HPDE6-E6E7 (cell line): ENCODE results near the gene SLC25A25.
"Not testable (repeated sequence)": the region's sequence is repeated elsewhere in the genome, so short reads cannot be mapped to it uniquely, and the experiment has no call there.

Experiments used
- DNase-seq: peaks from one replicate; pipeline ENCODE4 v3.0.0; 2011; ENCODE audit warnings: missing footprints; ENCODE audit errors: extremely low spot score

The SLC25A25 gene

DNA sequence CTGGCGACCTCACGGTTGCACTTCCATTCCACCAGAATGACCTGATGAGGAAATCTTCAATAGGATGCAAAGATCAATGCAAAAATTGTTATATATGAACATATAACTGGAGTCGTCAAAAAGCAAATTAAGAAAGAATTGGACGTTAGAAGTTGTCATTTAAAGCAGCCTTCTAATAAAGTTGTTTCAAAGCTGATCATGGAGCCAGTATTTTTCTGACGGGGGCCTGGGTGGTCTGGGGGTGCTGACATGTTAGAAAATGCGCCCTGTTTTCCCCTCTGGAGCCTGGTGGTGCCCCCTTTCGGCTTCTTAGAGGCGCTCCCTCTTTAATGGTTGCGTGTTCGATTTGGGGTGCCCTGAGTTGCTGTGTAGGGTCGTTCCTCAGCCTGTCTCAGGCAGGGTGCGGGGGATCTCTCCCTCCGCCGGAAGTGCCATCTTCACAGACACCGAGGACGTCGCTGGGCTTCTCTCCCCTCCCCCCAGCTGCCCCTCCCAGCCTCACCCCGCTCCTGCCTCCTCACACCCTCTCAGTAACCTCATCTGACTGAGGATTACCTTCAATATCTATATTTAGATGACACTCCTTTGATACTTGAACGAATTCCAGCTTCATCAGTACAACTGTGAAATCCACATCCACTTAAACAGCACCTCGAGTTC is 41.1 kb downstream of the SLC25A25 start:
- DNase-seq, result no peak

DNA sequence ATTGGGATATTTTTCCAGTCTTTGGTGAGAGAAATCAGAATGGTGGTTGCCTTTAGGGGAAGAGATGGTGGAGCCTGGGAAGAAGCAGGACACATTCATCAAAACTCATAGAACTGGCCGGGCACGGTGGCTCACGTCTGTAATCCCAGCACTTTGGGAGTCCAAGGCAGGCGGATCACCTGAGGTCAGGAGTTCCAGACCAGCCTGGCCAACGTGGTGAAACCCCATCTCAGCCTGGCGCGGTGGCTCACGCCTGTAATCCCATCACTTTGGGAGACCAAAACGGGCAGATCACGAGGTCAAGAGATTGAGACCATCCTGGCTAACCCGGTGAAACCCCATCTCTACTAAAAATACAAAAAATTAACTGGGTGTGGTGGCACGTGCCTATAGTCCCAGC is 43.7 kb downstream of the SLC25A25 start:
- DNase-seq, result not testable (repeated sequence)

DNA sequence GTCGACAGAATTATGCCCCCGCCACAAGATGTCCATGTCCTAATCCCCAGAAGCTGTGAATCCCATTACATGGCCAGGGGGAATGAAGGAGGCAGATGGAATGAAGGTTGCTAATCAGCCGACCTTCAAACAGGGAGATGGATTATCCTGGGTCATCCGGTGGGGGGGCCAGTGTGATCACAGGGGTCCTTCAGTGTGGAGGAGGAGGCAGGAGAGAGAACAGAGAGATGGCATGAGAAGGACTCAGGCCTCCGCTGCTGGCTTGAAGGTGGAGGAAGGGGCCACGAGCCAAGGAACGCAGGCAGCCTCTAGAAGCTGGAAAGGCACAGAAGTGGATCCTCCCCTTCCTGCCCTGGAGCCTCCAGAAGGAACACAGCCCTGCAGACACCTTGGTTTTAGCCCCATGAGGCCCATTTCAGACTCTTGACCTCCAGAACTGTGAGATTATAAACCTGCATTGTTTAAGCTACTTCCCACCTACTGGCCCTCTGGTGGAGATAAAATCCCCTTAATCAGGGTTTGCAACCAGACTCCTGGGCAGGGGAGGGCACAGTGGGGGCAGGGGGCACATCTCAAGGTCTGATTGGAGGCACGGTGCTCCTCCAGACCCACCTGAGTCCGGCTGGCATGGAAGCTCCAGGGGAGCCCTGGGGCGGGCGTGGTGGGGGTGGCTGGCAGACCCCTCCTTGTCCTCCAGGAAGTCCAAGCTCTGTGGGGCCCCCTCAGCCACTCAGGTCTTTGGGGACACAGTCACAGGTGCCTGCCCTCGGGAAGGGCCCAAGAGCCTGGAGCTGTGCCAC is 45.7 kb downstream of the SLC25A25 start:
- no peak for DNase-seq

- DNase-seq, result no peak
These were observed 46.5 kb downstream of the SLC25A25 start for GRCh38 chr9:128114326-128115186.

DNA sequence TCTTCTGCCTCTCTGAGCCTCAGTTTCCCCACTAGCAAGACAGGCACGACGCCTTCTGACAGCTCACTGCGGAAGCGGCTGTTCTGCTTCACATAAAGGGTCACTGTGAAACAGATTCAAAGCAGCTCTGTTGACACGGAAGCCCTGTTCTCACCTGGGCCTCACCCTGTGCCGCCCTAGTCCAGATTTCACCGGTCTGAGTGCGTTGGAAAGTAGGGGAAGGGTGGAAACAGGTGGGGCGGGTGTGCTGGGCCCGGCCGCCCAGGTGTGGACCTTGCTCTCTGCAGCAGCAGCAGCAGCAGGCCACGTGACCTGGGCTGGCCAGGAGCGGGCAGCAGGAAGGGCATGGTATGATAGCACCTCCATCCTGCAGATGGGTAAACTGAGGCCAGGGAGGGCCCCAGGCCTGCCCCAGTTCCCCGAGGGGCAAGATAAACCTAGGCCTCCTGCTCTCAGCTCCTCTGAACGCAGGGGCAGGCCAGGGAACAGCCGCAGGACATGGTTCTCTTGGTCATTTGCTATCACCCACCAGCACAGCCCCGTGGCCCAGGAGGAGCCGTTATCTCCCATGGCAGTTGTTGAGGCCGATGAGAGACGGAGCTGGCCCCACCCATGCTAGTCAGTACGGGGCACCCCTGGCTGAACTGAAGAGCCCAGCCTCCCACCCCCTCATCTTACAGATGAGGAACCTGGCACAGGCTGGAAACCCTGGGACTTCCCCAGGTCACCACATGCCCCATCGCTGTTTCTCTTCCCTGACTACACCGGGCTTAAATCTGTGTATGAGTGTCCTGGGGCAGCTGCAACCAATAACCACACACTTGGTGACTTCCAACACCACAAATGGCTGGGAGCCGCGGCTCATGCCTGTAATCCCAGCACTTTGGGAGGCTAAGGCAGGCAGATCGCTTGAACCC is 47.4 kb downstream of the SLC25A25 start:
- no peak for DNase-seq

DNA sequence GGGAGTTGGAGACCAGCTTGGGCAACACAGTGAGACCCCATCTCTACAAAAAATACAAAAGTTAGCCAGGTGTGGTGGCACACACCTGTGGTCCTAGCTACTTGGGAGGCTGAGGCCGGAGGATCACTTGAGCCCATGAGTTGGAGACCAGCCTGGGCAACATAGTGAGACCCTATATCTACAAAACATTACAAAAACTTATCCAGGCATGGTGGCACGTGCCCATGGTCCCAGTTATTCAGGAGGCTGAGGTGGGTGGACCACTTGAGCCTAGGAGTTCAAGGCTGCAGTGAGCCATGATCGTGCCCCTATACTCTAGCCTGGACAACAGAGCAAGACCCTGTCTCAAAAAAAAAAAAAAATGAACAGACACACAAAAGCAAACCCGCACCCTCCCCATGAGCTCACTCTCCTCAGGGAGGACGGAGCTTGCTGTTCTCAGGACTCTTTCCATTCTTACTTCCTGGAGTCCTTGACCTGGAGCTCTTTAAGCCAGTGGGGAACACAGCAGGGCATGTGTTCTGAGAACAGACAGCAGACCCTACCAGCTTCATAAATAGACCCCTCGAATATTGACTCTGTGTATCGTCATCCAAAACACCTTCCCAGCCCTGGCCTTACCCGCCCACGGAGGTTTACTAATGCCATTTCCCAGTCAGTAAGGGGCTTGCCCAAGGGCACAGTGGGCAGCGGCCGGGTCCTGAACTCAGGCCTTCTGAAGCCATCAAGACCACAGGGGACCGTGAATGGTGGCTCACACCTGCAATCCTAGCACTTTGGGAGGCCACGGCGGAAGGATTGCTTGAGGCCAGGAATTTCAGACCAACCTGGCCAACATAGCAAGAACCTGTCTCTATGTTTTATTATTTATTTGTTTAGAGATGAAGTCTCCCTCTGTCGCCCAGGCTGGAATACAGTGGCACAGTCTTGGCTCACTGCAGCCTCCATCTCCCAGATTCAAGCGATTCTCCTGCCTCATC is 48.4 kb downstream of the SLC25A25 start:
- no peak for DNase-seq

GRCh38 chr9:128117613-128118471 is 49.8 kb downstream of the SLC25A25 start:
- DNase-seq, result peak; percentile 76

GRCh38 chr9:128118472-128118857 is 50.4 kb downstream of the SLC25A25 start:
- DNase-seq, result no peak

- DNase-seq, result no peak
These were observed 51.1 kb downstream of the SLC25A25 start for GRCh38 chr9:128118971-128119665.

- no peak for DNase-seq
These were observed 52.2 kb downstream of the SLC25A25 start for GRCh38 chr9:128120061-128120740.

GRCh38 chr9:128120741-128121465 is 52.9 kb downstream of the SLC25A25 start:
- no peak for DNase-seq

GRCh38 chr9:128121466-128121810 is 53.4 kb downstream of the SLC25A25 start:
- DNase-seq, result no peak

GRCh38 chr9:128121924-128122808 is 54.1 kb downstream of the SLC25A25 start:
- no peak for DNase-seq

- DNase-seq, result no peak
These were observed 54.8 kb downstream of the SLC25A25 start for GRCh38 chr9:128122809-128123175.

GRCh38 chr9:128123451-128124080 is 55.5 kb downstream of the SLC25A25 start:
- no peak for DNase-seq

DNA sequence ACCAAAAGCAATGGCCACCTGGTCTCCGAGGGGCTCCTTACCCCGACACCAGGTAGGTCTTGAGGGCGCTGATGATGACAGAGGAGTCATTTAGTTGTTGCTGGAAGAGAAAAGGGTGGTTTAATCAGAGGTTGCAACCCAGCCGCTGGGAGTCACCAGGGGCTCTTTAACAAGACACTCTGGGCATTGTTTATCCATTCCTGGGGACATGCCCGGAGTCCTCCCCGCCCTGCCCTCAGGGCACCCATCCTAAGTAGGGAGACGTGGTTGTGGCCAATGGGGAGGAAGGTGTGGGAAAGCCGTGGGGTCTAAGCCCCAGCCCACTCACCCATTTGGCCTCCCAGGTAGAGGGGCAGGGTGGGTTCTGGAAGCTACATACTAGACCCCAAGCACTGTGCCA is 56.4 kb downstream of the SLC25A25 start:
- no peak for DNase-seq
